Tibial nerve (tissue), 4 donors: ENCODE measurements around the gene DNAJA2.

Experiments
- CTCF ChIP-seq, 5 experiments: fragments of 200-600 bp in 3 of 5; fragments of 450-650 bp in 2 of 5; sonication (generic) in 3 of 5; IDR thresholded peaks; one replicate each; pipeline ENCODE4 v1.5.1; 2016 to 2019; ENCODE audit warnings: antibody characterized with exemption in 5 of 5, mild to moderate bottlenecking in 3 of 5, moderate library complexity in 2 of 5
- EP300 ChIP-seq, 2 donors: sonication (generic); formaldehyde crosslinking; IDR thresholded peaks; one replicate each; pipeline ENCODE4 v1.6.1; 2017; ENCODE audit warnings: antibody characterized with exemption in 2 of 2, mild to moderate bottlenecking in 1 of 2
- POLR2A ChIP-seq, 2 donors: fragments of 450-650 bp; IDR thresholded peaks; one replicate each; pipeline ENCODE4 v1.6.1; 2017; ENCODE audit warnings: antibody characterized with exemption in 2 of 2, mild to moderate bottlenecking in 2 of 2, moderate library complexity in 2 of 2

GRCh38 chr16:46982335-46982734 is 8.9 kb upstream of the DNAJA2 start:
- TF ChIP-seq CTCF (IDR thresholded peaks at IDR 0.05): no peak
- no peak for TF ChIP-seq POLR2A (IDR thresholded peaks at IDR 0.05)
- no peak for TF ChIP-seq EP300 (IDR thresholded peaks at IDR 0.05)
